ENCODE results near the gene CDK6. TPM values are rescaled to one million over a fixed set of nuclear protein-coding genes. Genes with fewer than 3 reads are reported as not detected.
A peak's percentile ranks its signal among the peaks of the same experiment; 100 is the strongest.

Gene CDK6
- total and polyA plus RNA-seq, 4 donors, result 1.6 to 66.4 (median 12.1) TPM

DNA sequence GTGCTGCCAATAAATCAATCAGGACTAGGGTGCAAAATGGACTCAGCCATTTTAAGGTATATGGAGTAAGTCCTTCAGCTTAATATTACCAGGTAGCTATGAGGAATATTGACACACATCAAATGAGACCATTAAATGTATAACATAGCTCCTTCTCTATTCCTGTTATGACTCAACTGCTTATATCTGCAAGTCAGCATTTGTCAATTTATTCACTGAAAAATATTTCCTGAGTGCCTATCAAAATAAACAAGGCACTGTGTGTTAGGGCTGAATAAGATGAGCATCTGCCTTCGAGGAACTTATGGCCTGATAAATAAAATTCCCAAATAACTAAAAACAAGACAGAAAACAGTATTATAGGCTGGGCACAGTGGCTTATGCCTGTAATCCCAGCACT, 113.8 kb downstream of the CDK6 start:
- TF ChIP-seq CTCF (IDR thresholded peaks at IDR 0.05; ENCODE audit: control extremely low read depth, extremely low read depth), result no peak
- H3K4me1 ChIP-seq (ENCODE audit: control insufficient read depth in 5 of 5, insufficient read depth in 5 of 5, low read length in 5 of 5), result peaks cover 0 to 20% (median 5%) of the 10 kb centered on the region in 5 donors
- H3K9ac ChIP-seq (ENCODE audit: insufficient read depth in 1 of 2, low read length in 2 of 2), result no peak overlapping the region
- H3K36me3 ChIP-seq (ENCODE audit: control insufficient read depth in 4 of 4, insufficient read depth in 4 of 4, low read length in 4 of 4), result peaks cover 0 to 19% (median 10%) of the 10 kb centered on the region in 4 donors
- peak overlapping the region in 1 of 2 donors; percentile 7 for H3K27ac ChIP-seq (ENCODE audit: low read depth in 1 of 2, low read length in 1 of 2)
- ATAC-seq (ENCODE audit: insufficient read depth, low FRiP score) (no peak), DNase-seq (no peak)
- H3K4me3 ChIP-seq, result no peak overlapping the region
- WGBS, 2 donors, result 68 to 70% methylated on average over 1 of the region's 1 CpG
- H3K9me3 ChIP-seq (ENCODE audit: control insufficient read depth in 4 of 4, insufficient read depth in 3 of 4, low read length in 3 of 4), result no peaks in the 10 kb centered on the region
- no peaks in the 10 kb centered on the region for H3K27me3 ChIP-seq (ENCODE audit: control insufficient read depth in 3 of 3, insufficient read depth in 3 of 3, low read length in 2 of 3)

- ATAC-seq (ENCODE audit: insufficient read depth, low FRiP score) (no peak), DNase-seq (no peak)
- Histone ChIP-seq H3K4me3 (no peak overlapping the region), H3K9me3 (ENCODE audit: control insufficient read depth in 4 of 4, insufficient read depth in 3 of 4, low read length in 3 of 4) (no peaks in the 10 kb centered on the region), H3K27me3 (ENCODE audit: control insufficient read depth in 3 of 3, insufficient read depth in 3 of 3, low read length in 2 of 3) (no peaks in the 10 kb centered on the region), H3K36me3 (ENCODE audit: control insufficient read depth in 4 of 4, insufficient read depth in 4 of 4, low read length in 4 of 4) (peaks cover 0 to 19% (median 10%) of the 10 kb centered on the region in 4 donors), H3K4me1 (ENCODE audit: control insufficient read depth in 5 of 5, insufficient read depth in 5 of 5, low read length in 5 of 5) (peaks cover 0 to 26% (median 5%) of the 10 kb centered on the region in 5 donors), H3K9ac (ENCODE audit: insufficient read depth in 1 of 2, low read length in 2 of 2) (no peak overlapping the region), H3K27ac (ENCODE audit: low read depth in 1 of 2, low read length in 1 of 2) (no peak overlapping the region)
- no peak for TF ChIP-seq CTCF (IDR thresholded peaks at IDR 0.05; ENCODE audit: control extremely low read depth, extremely low read depth)
- 86 to 90% methylated on average over 4 of the region's 4 CpGs for WGBS, 2 donors
Measured at GRCh38 chr7:92720604-92721350, 115.6 kb downstream of the CDK6 start.

GRCh38 chr7:92717993-92718716, 118.2 kb downstream of the CDK6 start:
- peak overlapping the region; percentile 44 for H3K4me3 ChIP-seq
- H3K27me3 ChIP-seq (ENCODE audit: control insufficient read depth in 3 of 3, insufficient read depth in 3 of 3, low read length in 2 of 3), result no peaks in the 10 kb centered on the region
- 32 to 40% methylated on average over 18 of the region's 18 CpGs for WGBS, 2 donors
- no peaks in the 10 kb centered on the region for H3K9me3 ChIP-seq (ENCODE audit: control insufficient read depth in 4 of 4, insufficient read depth in 3 of 4, low read length in 3 of 4)
- ATAC-seq (ENCODE audit: insufficient read depth, low FRiP score) (peak; percentile 87), DNase-seq (peak; percentile 28 to 66 (median 60))
- peaks cover 0 to 29% (median 0%) of the 10 kb centered on the region in 5 donors for H3K4me1 ChIP-seq (ENCODE audit: control insufficient read depth in 5 of 5, insufficient read depth in 5 of 5, low read length in 5 of 5)
- peak overlapping the region; percentile 71 to 82 for H3K27ac ChIP-seq (ENCODE audit: low read depth in 1 of 2, low read length in 1 of 2)
- no peak overlapping the region for H3K9ac ChIP-seq (ENCODE audit: insufficient read depth in 1 of 2, low read length in 2 of 2)
- H3K36me3 ChIP-seq (ENCODE audit: control insufficient read depth in 4 of 4, insufficient read depth in 4 of 4, low read length in 4 of 4), result peaks cover 0 to 14% (median 1%) of the 10 kb centered on the region in 4 donors
- TF ChIP-seq CTCF (IDR thresholded peaks at IDR 0.05; ENCODE audit: control extremely low read depth, extremely low read depth), result no peak

All from lung (tissue), 12 donors.